HepG2 (cell line): ENCODE data around the gene CATSPERD. TPM values are rescaled to one million over a fixed set of nuclear protein-coding genes. Genes with fewer than 3 reads are reported as not detected.

Source experiments
- CREM ChIP-seq, 2 experiments: sonication (generic) in 1 of 2; formaldehyde crosslinking in 1 of 2; IDR thresholded peaks; 2 replicates each; pipeline versions ENCODE4 v1.4.0 to v1.6.1; 2016 to 2020; ENCODE audit warnings: antibody characterized with exemption in 1 of 2, mild to moderate bottlenecking in 1 of 2, missing genetic modification reagents in 1 of 2
- ESRRA ChIP-seq: sonication (generic); formaldehyde crosslinking; IDR thresholded peaks from 2 replicates; pipeline ENCODE4 v1.5.1; 2020; ENCODE audit warnings: mild to moderate bottlenecking, low read depth, missing genetic modification reagents
- MTF2 ChIP-seq: sonication (generic); formaldehyde crosslinking; IDR thresholded peaks from 2 replicates; pipeline ENCODE4 v1.5.0; 2020; ENCODE audit warnings: missing genetic modification reagents, borderline replicate concordance
- PTBP1 ChIP-seq: fragments of 200-400 bp; formaldehyde crosslinking; IDR thresholded peaks from 2 replicates; pipeline ENCODE4 v1.6.1; 2018; ENCODE audit warnings: low read length, low read depth; ENCODE audit not compliant: poor library complexity, severe bottlenecking
- SALL2 ChIP-seq: sonication (generic); formaldehyde crosslinking; IDR thresholded peaks from 2 replicates; pipeline ENCODE4 v1.8.1; 2023; ENCODE audit warnings: mild to moderate bottlenecking, missing genetic modification reagents, inconsistent platforms
- SP140L ChIP-seq: sonication (generic); formaldehyde crosslinking; IDR thresholded peaks from 2 replicates; pipeline ENCODE4 v1.4.0; 2020; ENCODE audit warnings: missing genetic modification reagents, borderline replicate concordance
- TCF12 ChIP-seq, 2 experiments: fragments of 450-650 bp in 1 of 2; sonication (generic) in 1 of 2; formaldehyde crosslinking in 1 of 2; IDR thresholded peaks; 2 replicates each; pipeline versions ENCODE4 v1.6.1 to v1.8.0; 2017 to 2022; ENCODE audit warnings: antibody characterized with exemption in 1 of 2, mild to moderate bottlenecking in 1 of 2, missing genetic modification reagents in 1 of 2, moderate library complexity in 1 of 2
- TGIF2 ChIP-seq: IDR thresholded peaks from 2 replicates; pipeline ENCODE4 v1.6.1; 2016; ENCODE audit warnings: control low read depth, missing compliant biosample characterization
- ZBTB3 ChIP-seq: sonication (generic); formaldehyde crosslinking; IDR thresholded peaks from 2 replicates; pipeline ENCODE4 v1.4.0; 2020; ENCODE audit warnings: low read depth, mild to moderate bottlenecking, moderate library complexity, missing genetic modification reagents, borderline replicate concordance
- ZNF180 ChIP-seq: sonication (generic); formaldehyde crosslinking; IDR thresholded peaks from 2 replicates; pipeline ENCODE4 v1.4.0; 2020; ENCODE audit warnings: low read depth, missing genetic modification reagents, borderline replicate concordance
- ZNF224 ChIP-seq: sonication (generic); formaldehyde crosslinking; IDR thresholded peaks from 2 replicates; pipeline ENCODE4 v1.5.0; 2020; ENCODE audit warnings: mild to moderate bottlenecking, missing genetic modification reagents
- ZNF280B ChIP-seq: sonication (generic); formaldehyde crosslinking; IDR thresholded peaks from 2 replicates; pipeline ENCODE4 v1.5.0; 2020; ENCODE audit warnings: missing genetic modification reagents, mild to moderate bottlenecking, borderline replicate concordance
- ZNF614 ChIP-seq: IDR thresholded peaks from 2 replicates; pipeline ENCODE4 v1.6.1; 2018; ENCODE audit warnings: missing biosample characterization, missing genetic modification reagents, inconsistent platforms, borderline replicate concordance
- ZNF709 ChIP-seq: sonication (generic); formaldehyde crosslinking; IDR thresholded peaks from 2 replicates; pipeline ENCODE4 v1.5.0; 2020; ENCODE audit warnings: mild to moderate bottlenecking, missing genetic modification reagents
- polyA plus RNA-seq, 8 experiments: library from polyadenylated mRNA; depleted of rRNA in 3 of 8; stranded (reverse) in 7 of 8; unstranded in 1 of 8; fragments of >200 nt; fragmentation: Illumina TruSeq in 4 of 8; extraction: Trizol in 4 of 8; gene quantifications; 2 replicates each; pipeline versions ENCODE4 v1.2.1 to v1.2.3, GENCODE V29; 2011 to 2016; ENCODE audit warnings: low read depth in 4 of 8, missing spikeins in 1 of 8, mixed read lengths in 1 of 8; ENCODE audit not compliant: insufficient read depth in 1 of 8
- total RNA-seq, 5 experiments: library from RNA; depleted of rRNA; stranded (reverse); fragments of >200 nt; fragmentation: Illumina TruSeq; extraction: Trizol; gene quantifications; 2 replicates each; pipeline ENCODE4 v1.2.3, GENCODE V29; 2016; ENCODE audit warnings: low read depth in 1 of 5
- TF ChIP-seq, protein P1 (sequence below): sonication (generic); formaldehyde crosslinking; IDR thresholded peaks from 2 replicates; pipeline ENCODE4 v1.8.0; 2022; ENCODE audit warnings: missing genetic modification reagents, mild to moderate bottlenecking, moderate library complexity, borderline replicate concordance
- TF ChIP-seq, protein P2 (sequence below), 2 experiments: sonication (generic) in 1 of 2; formaldehyde crosslinking in 1 of 2; IDR thresholded peaks; 2 replicates each; pipeline versions ENCODE4 v1.4.0 to v1.6.1; 2018 to 2020; ENCODE audit warnings: missing genetic modification reagents in 2 of 2, borderline replicate concordance in 1 of 2, low read depth in 1 of 2, mild to moderate bottlenecking in 1 of 2, missing biosample characterization in 1 of 2
- TF ChIP-seq, protein P3 (sequence below): sonication (generic); formaldehyde crosslinking; IDR thresholded peaks from 2 replicates; pipeline ENCODE4 v1.4.0; 2020; ENCODE audit warnings: missing genetic modification reagents, mild to moderate bottlenecking, borderline replicate concordance
- TF ChIP-seq, protein P4 (sequence below): sonication (generic); formaldehyde crosslinking; IDR thresholded peaks from 2 replicates; pipeline ENCODE4 v1.4.0; 2020; ENCODE audit warnings: mild to moderate bottlenecking, missing genetic modification reagents

Gene CATSPERD
- total and polyA plus RNA-seq, 2 of the 13 experiments (the other 11 are each of a cell fraction or from before 2014, with no cell fraction given), result 0.04 TPM; not detected in 1

DNA sequence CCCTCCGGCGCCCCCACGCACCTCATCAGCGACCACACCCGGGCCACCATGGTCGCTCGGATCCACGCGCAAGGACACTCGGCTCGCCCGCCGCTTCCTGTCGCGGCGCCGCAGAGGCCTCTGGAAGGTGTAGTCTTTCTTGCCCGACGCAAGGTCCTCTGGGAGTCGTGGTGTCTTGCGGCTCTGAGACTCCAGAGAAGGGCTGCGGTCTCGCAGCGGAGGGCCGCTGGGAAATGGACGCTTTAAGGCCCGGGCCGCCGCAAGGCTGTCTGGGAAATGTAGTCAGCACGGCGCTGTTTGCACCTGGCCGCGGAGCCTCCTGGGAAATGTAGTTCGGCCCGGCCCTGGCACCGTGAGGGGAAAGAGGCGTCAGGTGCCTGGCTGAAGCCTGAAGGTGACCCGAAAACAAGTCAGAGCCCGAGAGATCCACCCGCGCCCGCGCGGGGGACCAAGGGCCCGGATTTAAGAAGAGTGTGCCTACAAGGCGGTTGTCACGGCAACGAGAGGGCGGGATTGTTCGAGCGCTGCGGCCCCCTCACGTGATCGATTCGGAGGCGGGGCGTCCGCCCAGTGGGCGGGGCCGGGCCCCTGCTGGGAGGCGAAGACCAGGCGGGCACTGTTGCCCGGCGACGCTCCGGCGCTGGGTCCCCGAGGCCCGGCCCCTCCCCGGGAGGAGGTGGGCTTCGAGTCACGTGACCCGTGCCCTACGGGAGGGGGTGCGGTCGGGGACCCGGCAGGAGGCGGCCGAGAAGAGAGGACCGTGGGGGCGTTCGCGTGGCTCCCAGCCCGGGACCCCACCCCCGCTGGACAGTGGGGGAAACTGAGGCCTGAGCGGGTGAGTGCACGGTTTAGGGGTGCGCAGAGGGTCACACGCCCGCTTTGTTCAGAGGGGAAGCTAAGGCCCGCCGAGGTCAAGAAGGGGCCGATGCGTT, 39.7 kb upstream of the CATSPERD start, which contains the start of the genes HSD11B1L and MICOS13 (continued):
- TF ChIP-seq, protein P1, sequence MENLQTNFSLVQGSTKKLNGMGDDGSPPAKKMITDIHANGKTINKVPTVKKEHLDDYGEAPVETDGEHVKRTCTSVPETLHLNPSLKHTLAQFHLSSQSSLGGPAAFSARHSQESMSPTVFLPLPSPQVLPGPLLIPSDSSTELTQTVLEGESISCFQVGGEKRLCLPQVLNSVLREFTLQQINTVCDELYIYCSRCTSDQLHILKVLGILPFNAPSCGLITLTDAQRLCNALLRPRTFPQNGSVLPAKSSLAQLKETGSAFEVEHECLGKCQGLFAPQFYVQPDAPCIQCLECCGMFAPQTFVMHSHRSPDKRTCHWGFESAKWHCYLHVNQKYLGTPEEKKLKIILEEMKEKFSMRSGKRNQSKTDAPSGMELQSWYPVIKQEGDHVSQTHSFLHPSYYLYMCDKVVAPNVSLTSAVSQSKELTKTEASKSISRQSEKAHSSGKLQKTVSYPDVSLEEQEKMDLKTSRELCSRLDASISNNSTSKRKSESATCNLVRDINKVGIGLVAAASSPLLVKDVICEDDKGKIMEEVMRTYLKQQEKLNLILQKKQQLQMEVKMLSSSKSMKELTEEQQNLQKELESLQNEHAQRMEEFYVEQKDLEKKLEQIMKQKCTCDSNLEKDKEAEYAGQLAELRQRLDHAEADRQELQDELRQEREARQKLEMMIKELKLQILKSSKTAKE, result no peak
- TF ChIP-seq ZNF709, result 0 out of 2 replicates have a peak, but pooled peaks have one; percentile 33
- TF ChIP-seq ESRRA, result peak; percentile 57; the same call in 1 of the 2 replicates
- no peak for TF ChIP-seq ZBTB3 (CRISPR knock-in tag)
- TF ChIP-seq TGIF2 (CRISPR knock-in tag), result peak; percentile 34; the same call in 1 of the 2 replicates
- no peak; the same call in 1 of the 2 replicates for TF ChIP-seq SALL2
- TF ChIP-seq ZNF280B, result no peak
- TF ChIP-seq ZNF224 (CRISPR knock-in tag), result no peak
- TF ChIP-seq ZNF180 (CRISPR knock-in tag), result no peak
- no peak for TF ChIP-seq TCF12 (IDR thresholded peaks at IDR 0.05)
- TF ChIP-seq TCF12 (CRISPR knock-in tag; IDR thresholded peaks at IDR 0.05), result no peak
- TF ChIP-seq CREM (IDR thresholded peaks at IDR 0.05), result peak; percentile 99
- TF ChIP-seq CREM (CRISPR knock-in tag; IDR thresholded peaks at IDR 0.05), result no peak
- TF ChIP-seq, protein P2, sequence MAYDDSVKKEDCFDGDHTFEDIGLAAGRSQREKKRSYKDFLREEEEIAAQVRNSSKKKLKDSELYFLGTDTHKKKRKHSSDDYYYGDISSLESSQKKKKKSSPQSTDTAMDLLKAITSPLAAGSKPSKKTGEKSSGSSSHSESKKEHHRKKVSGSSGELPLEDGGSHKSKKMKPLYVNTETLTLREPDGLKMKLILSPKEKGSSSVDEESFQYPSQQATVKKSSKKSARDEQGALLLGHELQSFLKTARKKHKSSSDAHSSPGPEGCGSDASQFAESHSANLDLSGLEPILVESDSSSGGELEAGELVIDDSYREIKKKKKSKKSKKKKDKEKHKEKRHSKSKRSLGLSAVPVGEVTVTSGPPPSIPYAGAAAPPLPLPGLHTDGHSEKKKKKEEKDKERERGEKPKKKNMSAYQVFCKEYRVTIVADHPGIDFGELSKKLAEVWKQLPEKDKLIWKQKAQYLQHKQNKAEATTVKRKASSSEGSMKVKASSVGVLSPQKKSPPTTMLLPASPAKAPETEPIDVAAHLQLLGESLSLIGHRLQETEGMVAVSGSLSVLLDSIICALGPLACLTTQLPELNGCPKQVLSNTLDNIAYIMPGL (CRISPR knock-in tag; IDR thresholded peaks at IDR 0.05; ENCODE audit: borderline replicate concordance in 1 of 2, low read depth in 1 of 2), result peak; percentile 55 to 56
- no peak for TF ChIP-seq MTF2 (CRISPR knock-in tag)
- TF ChIP-seq, protein P3, sequence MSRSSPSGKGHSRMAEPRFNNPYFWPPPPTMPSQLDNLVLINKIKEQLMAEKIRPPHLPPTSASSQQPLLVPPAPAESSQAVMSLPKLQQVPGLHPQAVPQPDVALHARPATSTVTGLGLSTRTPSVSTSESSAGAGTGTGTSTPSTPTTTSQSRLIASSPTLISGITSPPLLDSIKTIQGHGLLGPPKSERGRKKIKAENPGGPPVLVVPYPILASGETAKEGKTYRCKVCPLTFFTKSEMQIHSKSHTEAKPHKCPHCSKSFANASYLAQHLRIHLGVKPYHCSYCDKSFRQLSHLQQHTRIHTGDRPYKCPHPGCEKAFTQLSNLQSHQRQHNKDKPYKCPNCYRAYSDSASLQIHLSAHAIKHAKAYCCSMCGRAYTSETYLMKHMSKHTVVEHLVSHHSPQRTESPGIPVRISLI (CRISPR knock-in tag), result no peak
- TF ChIP-seq PTBP1, result no peak
- TF ChIP-seq, protein P4, sequence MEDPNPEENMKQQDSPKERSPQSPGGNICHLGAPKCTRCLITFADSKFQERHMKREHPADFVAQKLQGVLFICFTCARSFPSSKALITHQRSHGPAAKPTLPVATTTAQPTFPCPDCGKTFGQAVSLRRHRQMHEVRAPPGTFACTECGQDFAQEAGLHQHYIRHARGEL (CRISPR knock-in tag), result 0 out of 2 replicates have a peak, but pooled peaks have one; percentile 6
- no peak for TF ChIP-seq SP140L
- TF ChIP-seq ZNF614 (CRISPR knock-in tag), result peak; percentile 51
